ENCODE results near the gene COL1A1.

Gene COL1A1

GRCh38 chr17:50200457-50201275 lies 765 bp downstream of the COL1A1 start:
- peak; percentile 92 for DNase-seq (ENCODE audit: low read depth, low spot score)

GRCh38 chr17:50199803-50200456 lies 1.5 kb downstream of the COL1A1 start:
- DNase-seq (ENCODE audit: low read depth, low spot score) = peak; percentile 95

GRCh38 chr17:50199211-50199802 lies 2.1 kb downstream of the COL1A1 start:
- no peak for DNase-seq (ENCODE audit: low read depth, low spot score)

- peak; percentile 85 for DNase-seq (ENCODE audit: low read depth, low spot score)
Observed at GRCh38 chr17:50198026-50198669, 3.3 kb downstream of the COL1A1 start.

- DNase-seq (ENCODE audit: low read depth, low spot score) = no peak
Observed at GRCh38 chr17:50196826-50197225, 4.6 kb downstream of the COL1A1 start.

GRCh38 chr17:50196036-50196435 lies 5.4 kb downstream of the COL1A1 start:
- no peak for DNase-seq (ENCODE audit: low read depth, low spot score)

- no peak for DNase-seq (ENCODE audit: low read depth, low spot score)
Observed at GRCh38 chr17:50194934-50195865, 6.2 kb downstream of the COL1A1 start.

- DNase-seq (ENCODE audit: low read depth, low spot score) = no peak
Observed at GRCh38 chr17:50194140-50194933, 7.1 kb downstream of the COL1A1 start.

- DNase-seq (ENCODE audit: low read depth, low spot score) = no peak
Observed at GRCh38 chr17:50192618-50193291, 8.7 kb downstream of the COL1A1 start.

- no peak for DNase-seq (ENCODE audit: low read depth, low spot score)
Observed at GRCh38 chr17:50192144-50192617, 9.2 kb downstream of the COL1A1 start.

- no peak for DNase-seq (ENCODE audit: low read depth, low spot score)
Observed at GRCh38 chr17:50191359-50192143, 9.9 kb downstream of the COL1A1 start.

GRCh38 chr17:50190603-50191358 lies 10.7 kb downstream of the COL1A1 start:
- no peak for DNase-seq (ENCODE audit: low read depth, low spot score)

GRCh38 chr17:50190293-50190602 lies 11.2 kb downstream of the COL1A1 start:
- no peak for DNase-seq (ENCODE audit: low read depth, low spot score)

- DNase-seq (ENCODE audit: low read depth, low spot score) = no peak
Observed at GRCh38 chr17:50189550-50190292, 11.7 kb downstream of the COL1A1 start.

GRCh38 chr17:50188921-50189549 lies 12.4 kb downstream of the COL1A1 start:
- DNase-seq (ENCODE audit: low read depth, low spot score) = no peak

GRCh38 chr17:50188531-50188920 lies 12.9 kb downstream of the COL1A1 start:
- DNase-seq (ENCODE audit: low read depth, low spot score) = no peak
